ENCODE data around the gene MYH15.

Gene MYH15

DNA sequence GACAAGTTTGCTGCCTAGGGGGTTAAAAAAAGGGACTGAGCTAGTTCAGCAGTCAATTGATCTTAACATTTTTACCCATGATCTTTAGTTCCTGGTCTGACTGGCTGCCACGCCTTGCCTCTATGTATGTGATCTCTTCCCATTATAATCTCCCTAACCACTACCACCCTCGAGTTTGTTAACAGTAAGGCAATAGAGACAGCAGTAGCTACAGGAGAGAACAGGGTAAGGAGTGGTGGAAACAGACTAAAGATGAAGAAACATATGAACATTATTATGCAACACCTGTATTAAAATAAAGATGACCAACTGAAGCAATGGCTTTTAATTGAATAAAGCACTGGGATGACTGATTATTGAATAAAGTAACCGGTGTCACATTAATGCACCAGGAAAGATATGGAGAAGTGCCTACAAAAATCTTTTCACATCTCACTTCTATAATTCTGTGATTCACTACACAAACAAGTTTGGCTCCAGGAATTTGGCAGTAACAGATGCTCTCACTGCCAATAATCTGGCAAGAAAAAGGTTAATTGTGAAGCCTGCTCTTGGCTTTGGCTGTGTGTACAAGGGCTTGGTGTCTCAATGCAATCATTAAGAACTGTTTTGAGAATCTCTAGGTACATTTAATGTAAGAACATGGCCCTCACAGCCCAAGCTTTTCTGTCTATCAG lies 118.3 kb downstream of the MYH15 start:
- Mint-ChIP-seq H3K27ac (no peak overlapping the region), H3K36me3 (ENCODE audit: low read depth) (no peaks in the 10 kb centered on the region), H3K9me3 (no peaks in the 10 kb centered on the region), H3K4me3 (no peak overlapping the region), H3K27me3 (ENCODE audit: low read depth) (peaks cover 4% of the 10 kb centered on the region), H3K4me1 (peaks cover 8% of the 10 kb centered on the region)
- no peak for TF ChIP-seq CTCF (IDR thresholded peaks at IDR 0.05; ENCODE audit: unreplicated experiment in 3 of 3)

- H3K9me3 Mint-ChIP-seq: no peaks in the 10 kb centered on the region
- H3K4me3 Mint-ChIP-seq: no peak overlapping the region
- peaks cover 8% of the 10 kb centered on the region for H3K4me1 Mint-ChIP-seq
- TF ChIP-seq CTCF (IDR thresholded peaks at IDR 0.05; ENCODE audit: unreplicated experiment in 3 of 3): no peak
- peaks cover 4% of the 10 kb centered on the region for H3K27me3 Mint-ChIP-seq (ENCODE audit: low read depth)
- no peaks in the 10 kb centered on the region for H3K36me3 Mint-ChIP-seq (ENCODE audit: low read depth)
- no peak overlapping the region for H3K27ac Mint-ChIP-seq
These were observed 121.0 kb downstream of the MYH15 start for GRCh38 chr3:108389372-108389771.

DNA sequence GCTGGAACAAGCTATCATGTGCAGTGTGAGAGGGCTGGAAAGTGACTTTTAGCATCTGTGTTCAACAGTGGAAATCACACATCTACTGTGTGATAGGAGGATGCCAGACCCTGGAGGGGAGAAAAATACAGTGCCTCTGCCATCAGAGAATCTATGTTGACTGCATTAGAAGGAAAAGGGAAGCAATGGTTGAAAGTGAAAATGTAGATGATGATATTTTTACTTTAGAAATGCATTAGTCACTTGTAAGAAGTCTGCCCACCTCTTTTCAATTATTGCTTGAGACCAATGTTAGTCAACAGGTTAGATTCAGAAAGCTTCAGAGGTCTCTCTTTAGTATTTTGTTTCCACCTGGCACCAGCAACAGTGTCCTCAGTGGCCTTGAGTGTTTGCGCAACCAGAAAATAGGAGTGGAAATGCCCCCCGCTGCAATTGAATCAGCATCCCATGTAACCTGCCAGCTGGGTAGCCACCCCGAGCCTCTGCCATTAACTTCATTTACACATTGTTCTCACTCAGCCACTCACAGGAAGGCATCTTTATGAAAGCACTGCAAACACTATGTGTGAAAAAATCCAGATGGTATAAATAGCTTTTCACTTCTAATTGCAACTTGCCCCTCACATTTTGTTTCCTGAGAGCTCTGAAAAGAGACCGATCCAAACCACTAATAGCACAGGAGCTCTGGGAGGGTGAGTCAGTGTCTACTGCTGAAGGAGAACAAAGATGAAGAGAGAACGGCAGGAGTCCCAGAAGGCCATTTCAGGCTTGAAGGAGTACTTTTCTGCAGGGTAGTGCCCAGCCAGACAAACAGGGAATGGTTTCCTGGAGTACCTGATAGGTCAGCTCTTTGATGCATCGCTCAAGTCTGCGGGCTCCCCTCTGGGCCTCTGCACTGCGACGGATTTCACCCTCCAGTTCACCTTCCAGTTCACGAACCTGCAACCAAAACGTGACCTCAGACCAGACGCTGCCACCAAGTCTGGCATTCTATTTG lies 122.0 kb downstream of the MYH15 start:
- Mint-ChIP-seq H3K36me3 (ENCODE audit: low read depth) (no peaks in the 10 kb centered on the region), H3K4me1 (peaks cover 8% of the 10 kb centered on the region), H3K27ac (no peak overlapping the region), H3K27me3 (ENCODE audit: low read depth) (peaks cover 4% of the 10 kb centered on the region), H3K4me3 (no peak overlapping the region), H3K9me3 (no peaks in the 10 kb centered on the region)
- TF ChIP-seq CTCF (IDR thresholded peaks at IDR 0.05; ENCODE audit: unreplicated experiment in 3 of 3): no peak

DNA sequence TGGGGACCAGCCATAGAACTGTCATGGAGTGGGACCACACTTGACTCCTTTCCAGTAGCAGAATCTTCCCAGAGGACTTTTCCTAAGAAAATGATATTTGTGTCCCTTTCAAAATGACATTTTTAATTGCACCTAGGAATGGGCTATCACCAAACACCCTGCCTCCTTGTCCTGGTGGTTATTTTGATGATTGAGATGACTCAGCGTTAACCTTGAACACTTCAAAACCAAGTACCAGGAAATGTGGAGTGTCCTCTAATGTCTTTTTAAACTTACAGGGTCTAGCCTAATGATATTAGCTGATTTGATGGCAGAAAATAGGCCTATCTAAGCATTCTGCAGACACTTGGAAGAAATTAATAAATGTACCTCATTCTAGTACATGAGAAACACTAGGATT lies 123.3 kb downstream of the MYH15 start:
- TF ChIP-seq CTCF (IDR thresholded peaks at IDR 0.05; ENCODE audit: unreplicated experiment in 3 of 3): no peak
- Mint-ChIP-seq H3K27me3 (ENCODE audit: low read depth) (no peaks in the 10 kb centered on the region), H3K4me3 (no peak overlapping the region)

DNA sequence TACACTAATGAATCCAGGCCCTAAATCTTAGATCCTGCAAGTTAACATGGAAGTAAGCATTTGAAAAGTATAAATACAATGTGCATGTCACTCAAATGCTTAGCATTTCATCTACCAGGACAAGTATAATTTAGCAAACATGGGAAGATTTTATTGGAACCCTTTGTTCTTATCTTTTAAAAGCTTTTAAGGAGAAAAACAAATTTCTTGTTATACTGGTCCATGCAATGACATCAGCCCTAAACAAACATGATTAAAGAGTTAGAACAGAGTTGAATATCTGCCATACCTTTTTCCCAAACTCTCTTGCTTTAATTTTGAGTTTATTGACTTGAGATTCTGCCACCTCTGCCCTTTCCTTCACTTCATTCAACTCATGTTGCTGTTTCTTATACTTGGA lies 127.1 kb downstream of the MYH15 start:
- Mint-ChIP-seq H3K27me3 (ENCODE audit: low read depth) (no peaks in the 10 kb centered on the region), H3K4me3 (no peak overlapping the region), H3K4me1 (no peaks in the 10 kb centered on the region), H3K36me3 (ENCODE audit: low read depth) (no peaks in the 10 kb centered on the region), H3K27ac (no peak overlapping the region), H3K9me3 (no peaks in the 10 kb centered on the region)
- TF ChIP-seq CTCF (IDR thresholded peaks at IDR 0.05; ENCODE audit: unreplicated experiment in 3 of 3): no peak

More for the DNA sequence above, 123.3 kb downstream of the MYH15 start:
- Mint-ChIP-seq H3K27ac (no peak overlapping the region), H3K36me3 (ENCODE audit: low read depth) (no peaks in the 10 kb centered on the region), H3K9me3 (no peaks in the 10 kb centered on the region), H3K4me1 (peaks cover 3% of the 10 kb centered on the region)

Measured in nephron (organoid).